Effector memory CD4-positive, alpha-beta T cell (primary cell): Measurements from ENCODE around the gene ZNF600.
"Not testable (repeated sequence)": the region's sequence is repeated elsewhere in the genome, so short reads cannot be mapped to it uniquely, and the experiment has no call there.

ENCODE experiments used
- DNase-seq, 3 donors: peaks; one replicate each; pipeline ENCODE4 v3.0.0-alpha.2; 2020
- H3K27ac ChIP-seq: 2 replicates; pipeline ENCODE4 v1.7.0; 2013; ENCODE audit warnings: mild to moderate bottlenecking, low read length, moderate library complexity; ENCODE audit not compliant: insufficient read depth, poor library complexity, severe bottlenecking
- H3K27me3 ChIP-seq: replicated peaks from 2 replicates; pipeline ENCODE4 v1.7.0; 2013; ENCODE audit warnings: mild to moderate bottlenecking, low read length; ENCODE audit not compliant: insufficient read depth, control insufficient read depth, poor library complexity, severe bottlenecking
- H3K36me3 ChIP-seq: 2 replicates; pipeline ENCODE4 v1.7.0; 2013; ENCODE audit warnings: mild to moderate bottlenecking, low read length, moderate library complexity; ENCODE audit not compliant: control insufficient read depth, insufficient read depth
- H3K4me1 ChIP-seq: 2 replicates; pipeline ENCODE4 v1.7.0; 2013; ENCODE audit warnings: low read length, mild to moderate bottlenecking; ENCODE audit not compliant: control insufficient read depth, insufficient read depth, poor library complexity, severe bottlenecking
- H3K4me3 ChIP-seq: 2 replicates; pipeline ENCODE4 v1.7.0; 2013; ENCODE audit warnings: low read length, low read depth, mild to moderate bottlenecking; ENCODE audit not compliant: insufficient read depth, poor library complexity, severe bottlenecking
- H3K9me3 ChIP-seq: 2 replicates; pipeline ENCODE4 v1.7.0; 2013; ENCODE audit warnings: mild to moderate bottlenecking, low read length, moderate library complexity; ENCODE audit not compliant: control insufficient read depth

The ZNF600 gene

DNA sequence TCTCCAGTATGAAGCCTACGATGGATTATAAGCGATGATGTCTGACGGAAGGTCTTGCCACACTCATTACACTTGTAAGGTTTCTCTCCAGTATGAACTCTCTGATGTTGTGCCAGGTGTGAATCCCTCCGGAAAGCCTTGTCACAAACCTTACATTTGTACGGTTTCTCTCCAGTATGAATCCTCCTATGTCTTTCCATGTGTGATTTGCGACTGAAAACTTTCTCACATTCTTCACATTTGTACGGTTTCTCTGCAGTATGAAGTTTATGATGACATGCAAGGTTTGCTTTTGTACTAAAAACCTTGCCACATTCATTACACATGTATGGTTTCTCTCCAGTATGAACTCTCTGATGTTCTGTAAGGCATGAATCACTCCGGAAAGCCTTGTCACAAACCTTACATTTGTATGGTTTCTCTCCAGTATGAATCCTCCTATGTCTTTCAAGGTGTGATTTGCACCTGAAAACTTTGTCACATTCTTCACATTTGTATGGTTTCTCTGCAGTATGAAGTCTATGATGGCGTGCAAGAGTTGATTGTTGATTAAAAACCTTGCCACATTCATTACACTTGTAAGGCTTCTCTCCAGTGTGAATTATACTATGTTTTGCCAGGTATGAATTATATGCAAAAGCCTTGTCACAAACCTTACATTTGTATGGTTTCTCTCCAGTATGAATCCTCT, 13.5 kb upstream of the ZNF600 start:
- H3K36me3 ChIP-seq: peaks cover 40% of the 10 kb centered on the region
- DNase-seq: not testable (repeated sequence)
- peaks cover 65% of the 10 kb centered on the region for H3K9me3 ChIP-seq

DNA sequence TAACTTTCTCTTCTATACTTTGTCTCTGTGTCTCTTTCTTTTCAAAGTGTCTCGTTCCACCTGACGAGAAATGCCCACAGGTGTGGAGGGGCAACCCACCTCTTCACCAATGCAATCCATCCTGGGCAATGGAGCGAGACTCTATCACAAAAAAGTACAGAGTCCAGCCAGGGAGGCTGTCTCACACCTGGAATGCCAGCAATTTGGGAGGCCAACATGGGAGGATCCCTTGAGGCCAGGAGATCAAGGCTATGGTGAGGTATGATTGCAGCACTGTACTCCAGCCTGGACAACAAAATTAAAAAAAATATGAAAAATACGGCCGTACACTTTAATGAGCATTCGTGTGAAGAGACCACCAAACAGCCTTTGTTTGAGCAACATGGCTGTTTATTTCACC, 2.8 kb upstream of the ZNF600 start:
- Histone ChIP-seq H3K9me3 (peaks cover 4% of the 10 kb centered on the region), H3K36me3 (no peaks in the 10 kb centered on the region), H3K27me3 (no peaks in the 10 kb centered on the region), H3K27ac (no peak overlapping the region), H3K4me1 (peaks cover 5% of the 10 kb centered on the region), H3K4me3 (no peak overlapping the region)
- DNase-seq: no peak

More for the DNA sequence above, 13.5 kb upstream of the ZNF600 start:
- not testable (repeated sequence) for H3K4me1 ChIP-seq, H3K27ac ChIP-seq, H3K4me3 ChIP-seq, H3K27me3 ChIP-seq

DNA sequence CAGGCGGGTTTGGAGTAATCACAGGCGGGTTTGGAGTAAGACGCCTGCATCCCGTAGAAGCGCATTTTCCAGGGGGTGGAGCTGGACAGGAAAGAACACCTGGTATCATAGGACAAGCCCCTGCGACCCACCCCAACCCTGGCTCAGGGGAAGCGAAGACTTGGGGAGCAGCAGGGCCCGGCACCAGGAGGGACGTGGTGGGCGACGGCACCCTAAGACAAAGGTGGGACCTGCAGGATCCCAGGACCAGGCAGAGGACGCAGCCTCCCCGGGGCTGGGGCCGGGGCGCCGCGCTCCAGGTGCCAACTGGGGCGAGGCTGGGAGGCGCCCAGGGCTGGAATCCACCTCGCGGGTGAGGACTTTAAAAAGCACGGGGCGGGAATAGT, 520 bp downstream of the ZNF600 start:
- Histone ChIP-seq H3K4me1 (peaks cover 5% of the 10 kb centered on the region), H3K27me3 (no peaks in the 10 kb centered on the region), H3K4me3 (peak overlapping the region; percentile 73), H3K27ac (peak overlapping the region; percentile 62), H3K9me3 (peaks cover 3% of the 10 kb centered on the region), H3K36me3 (no peaks in the 10 kb centered on the region)
- no peak for DNase-seq

DNA sequence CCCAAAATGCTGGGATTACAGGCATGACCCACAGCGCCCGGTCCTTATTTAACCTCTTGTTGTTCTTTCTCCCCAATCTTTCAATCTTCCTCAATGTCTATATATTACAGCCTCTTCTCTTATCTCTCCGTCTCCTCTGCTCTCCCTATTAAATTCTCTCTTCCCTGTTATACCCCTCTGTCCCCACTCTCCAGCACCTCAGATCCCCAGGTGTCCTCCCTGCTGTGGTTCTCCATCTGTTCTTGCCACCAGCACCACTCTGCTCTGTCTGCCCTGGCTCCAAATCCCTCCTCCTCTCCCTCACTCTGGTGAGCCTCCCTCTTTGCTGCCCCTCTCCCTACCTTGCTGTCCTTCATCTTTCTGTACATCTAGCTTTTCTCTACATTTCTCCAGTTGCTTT, 1.1 kb downstream of the ZNF600 start:
- no peaks in the 10 kb centered on the region for H3K36me3 ChIP-seq
- no peak overlapping the region for H3K27ac ChIP-seq
- H3K9me3 ChIP-seq: peaks cover 3% of the 10 kb centered on the region
- no peak for DNase-seq
- H3K4me3 ChIP-seq: no peak overlapping the region
- H3K4me1 ChIP-seq: peaks cover 5% of the 10 kb centered on the region
- no peaks in the 10 kb centered on the region for H3K27me3 ChIP-seq

DNA sequence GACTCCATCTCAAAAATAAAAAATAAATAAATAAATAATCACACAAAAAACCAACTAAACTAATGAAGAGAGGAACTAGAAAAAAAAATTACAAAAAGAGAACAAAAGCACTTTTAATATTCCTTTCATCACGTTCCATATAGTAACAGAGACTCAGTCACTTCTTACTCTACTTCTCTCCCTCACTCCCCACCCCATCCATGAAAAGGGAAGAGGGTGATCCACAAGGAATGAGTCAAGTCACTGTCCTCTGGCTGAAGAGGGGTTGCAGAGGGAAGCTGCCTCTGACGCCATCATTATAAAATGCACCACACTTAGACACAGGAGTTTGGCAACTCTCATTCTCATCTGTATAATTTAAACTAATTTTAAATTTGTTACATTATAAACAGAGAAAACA, 3.7 kb downstream of the ZNF600 start:
- H3K4me1 ChIP-seq, H3K27ac ChIP-seq, H3K27me3 ChIP-seq, H3K36me3 ChIP-seq, DNase-seq, H3K4me3 ChIP-seq, H3K9me3 ChIP-seq: not testable (repeated sequence)

DNA sequence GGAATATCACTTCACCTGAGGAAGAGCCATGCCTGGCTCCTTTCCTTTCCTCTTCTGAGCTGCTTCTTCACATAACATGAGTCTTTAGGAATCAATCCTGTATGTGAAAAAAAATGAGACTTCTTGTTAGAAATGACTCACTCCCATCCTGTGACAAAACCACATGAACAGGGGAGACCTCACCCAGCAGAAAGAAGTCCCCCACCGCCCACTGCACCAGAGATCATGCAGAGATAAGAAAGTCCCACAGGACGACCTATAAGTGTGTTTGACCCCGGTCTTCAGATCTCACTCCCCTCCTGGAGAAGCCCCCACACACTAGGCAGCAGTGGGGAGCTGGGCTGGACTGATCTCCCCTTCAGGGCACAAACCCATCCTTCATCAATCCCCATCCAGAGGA, 7.8 kb downstream of the ZNF600 start:
- Histone ChIP-seq H3K36me3 (peaks cover 14% of the 10 kb centered on the region), H3K9me3 (peaks cover 3% of the 10 kb centered on the region), H3K4me3 (no peak overlapping the region), H3K4me1 (no peaks in the 10 kb centered on the region), H3K27ac (no peak overlapping the region), H3K27me3 (no peaks in the 10 kb centered on the region)
- peak in 2 of 3 donors; percentile 15 to 19 for DNase-seq

DNA sequence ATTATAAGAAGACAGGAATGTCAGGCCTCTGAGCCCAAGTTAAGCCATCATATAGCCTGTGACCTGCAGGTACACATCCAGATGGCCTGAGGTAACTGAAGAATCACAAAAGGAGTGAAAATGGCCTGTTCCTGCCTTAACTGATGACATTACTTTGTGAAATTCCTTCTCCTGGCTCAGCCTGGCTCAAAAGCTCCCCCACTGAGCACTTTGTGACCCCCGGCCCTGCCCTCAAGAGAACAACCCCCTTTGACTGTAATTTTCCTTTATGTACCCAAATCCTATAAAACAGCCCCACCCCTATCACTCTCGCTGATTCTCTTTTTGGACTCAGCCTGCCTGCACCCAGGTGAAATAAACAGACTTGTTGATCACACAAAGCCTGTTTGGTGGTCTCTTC, 30.1 kb downstream of the ZNF600 start:
- not testable (repeated sequence) for H3K4me3 ChIP-seq, H3K27me3 ChIP-seq, H3K9me3 ChIP-seq

DNA sequence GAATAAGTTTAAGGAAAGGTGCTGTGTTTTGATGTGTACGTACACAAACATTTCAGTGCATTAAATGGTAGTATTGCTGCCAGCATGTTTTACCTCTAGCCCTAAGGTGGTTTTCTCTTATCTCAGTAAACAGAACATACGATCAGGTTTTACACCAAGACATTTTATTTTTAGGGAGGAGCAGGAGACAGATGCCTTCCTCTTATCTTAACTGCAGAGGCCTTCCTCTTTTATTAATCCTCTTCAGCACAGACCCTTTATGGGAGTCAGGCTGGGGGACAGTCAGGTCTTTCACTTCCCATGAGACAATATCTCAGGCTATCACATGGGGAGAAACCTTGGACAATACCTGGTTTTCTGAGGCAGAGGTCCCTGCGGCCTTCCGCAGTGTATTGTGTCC, 36.8 kb downstream of the ZNF600 start:
- no peaks in the 10 kb centered on the region for H3K27me3 ChIP-seq
- H3K4me3 ChIP-seq: no peak overlapping the region
- H3K4me1 ChIP-seq: no peaks in the 10 kb centered on the region
- H3K27ac ChIP-seq: no peak overlapping the region
- H3K9me3 ChIP-seq: no peaks in the 10 kb centered on the region
- DNase-seq: no peak
- no peaks in the 10 kb centered on the region for H3K36me3 ChIP-seq

More for the DNA sequence above, 30.1 kb downstream of the ZNF600 start:
- H3K27ac ChIP-seq, DNase-seq, H3K4me1 ChIP-seq, H3K36me3 ChIP-seq: not testable (repeated sequence)

DNA sequence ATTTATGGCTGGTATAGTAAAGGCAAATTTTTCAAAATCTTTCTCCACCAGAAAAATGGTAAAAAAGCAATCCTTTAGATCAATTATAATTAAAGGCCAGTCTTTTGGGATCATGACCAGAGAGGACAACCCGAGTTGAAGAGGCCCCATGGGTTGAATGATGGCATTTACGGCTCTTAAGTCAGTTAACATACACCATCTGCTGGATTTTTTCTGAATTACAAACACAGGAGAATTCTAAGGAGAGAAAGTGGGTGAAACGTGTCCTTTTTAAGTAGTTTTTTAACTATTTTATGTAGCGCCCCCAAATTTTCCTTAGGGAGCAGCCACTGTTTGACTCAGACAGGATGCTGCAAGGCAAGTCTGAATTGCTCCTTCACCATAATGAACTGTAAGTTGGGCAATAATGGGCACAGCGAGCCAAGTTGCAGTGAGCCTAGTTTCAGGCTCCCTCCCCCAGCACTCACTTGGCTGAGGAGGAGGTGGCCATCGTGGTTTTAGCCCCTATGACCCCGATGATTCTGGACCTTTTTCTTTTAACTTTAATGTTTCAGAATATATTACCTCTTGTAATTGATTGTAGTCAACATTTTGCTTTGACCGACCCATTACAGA, 38.1 kb downstream of the ZNF600 start:
- no peak overlapping the region for H3K4me3 ChIP-seq
- H3K9me3 ChIP-seq: no peaks in the 10 kb centered on the region
- H3K36me3 ChIP-seq: no peaks in the 10 kb centered on the region
- H3K27me3 ChIP-seq: no peaks in the 10 kb centered on the region
- H3K4me1 ChIP-seq: no peaks in the 10 kb centered on the region
- DNase-seq: no peak
- H3K27ac ChIP-seq: no peak overlapping the region

DNA sequence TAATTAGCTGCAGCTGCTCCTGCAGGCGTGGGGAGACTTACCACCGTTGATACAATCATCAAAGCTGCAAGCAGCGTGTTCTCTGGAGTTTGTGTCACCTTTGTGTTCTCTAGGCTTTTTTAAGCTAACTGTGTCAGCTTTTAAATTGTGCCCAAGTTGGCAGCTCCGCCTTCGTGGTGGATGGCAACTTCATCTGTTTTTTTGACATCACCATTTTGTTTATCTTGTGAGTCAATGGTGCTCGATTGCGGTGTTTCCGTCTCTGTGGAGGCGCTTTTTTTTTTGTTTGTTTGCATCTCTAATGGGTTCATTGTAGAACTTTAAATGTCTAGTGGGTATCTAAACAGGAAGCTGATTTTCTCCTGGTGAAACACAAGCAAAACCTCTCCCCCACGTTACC, 40.7 kb downstream of the ZNF600 start:
- DNase-seq, H3K27ac ChIP-seq, H3K9me3 ChIP-seq, H3K4me1 ChIP-seq, H3K4me3 ChIP-seq, H3K27me3 ChIP-seq, H3K36me3 ChIP-seq: not testable (repeated sequence)
